ENCODE results near the gene ADAMTSL4. TPM values are rescaled to one million over a fixed set of nuclear protein-coding genes. Genes with fewer than 3 reads are reported as not detected.
A peak's percentile ranks its signal among the peaks of the same experiment; 100 is the strongest.

ADAMTSL4 gene
- total RNA-seq, 4 donors from 2014 or later = 5.6 to 30.0 (median 10.7) TPM

- Histone ChIP-seq H3K4me3 (peak overlapping the region; percentile 48 to 54 (median 52)), H3K36me3 (no peaks in the 10 kb centered on the region), H3K4me1 (peaks cover 94 to 97% of the 10 kb centered on the region in 2 donors), H3K27me3 (no peaks in the 10 kb centered on the region), H3K27ac (peak overlapping the region; percentile 100), H3K9me3 (no peaks in the 10 kb centered on the region)
- no peak for DNase-seq
- ATAC-seq = no peak
- intact Hi-C loops (cut with DNase I; ENCODE audit: low total_unique reads) (loop anchor here (10.0 kb wide), 1 partner anchor 308 kb away; the partner anchor contains the start of gene ARNT), in situ Hi-C loops (cut with MboI; ENCODE audit: low sequenced_read_pairs in 4 of 4) (loop anchor here in 2 of 4 donors (10.0 kb wide), 1 partner anchor 58 kb away; the partner anchor contains the start of gene ENSA (in 2 of the 2))
- peak in 1 of 2 donors; percentile 47 for TF ChIP-seq POLR2A (IDR thresholded peaks at IDR 0.05)
- TF ChIP-seq, protein P1, sequence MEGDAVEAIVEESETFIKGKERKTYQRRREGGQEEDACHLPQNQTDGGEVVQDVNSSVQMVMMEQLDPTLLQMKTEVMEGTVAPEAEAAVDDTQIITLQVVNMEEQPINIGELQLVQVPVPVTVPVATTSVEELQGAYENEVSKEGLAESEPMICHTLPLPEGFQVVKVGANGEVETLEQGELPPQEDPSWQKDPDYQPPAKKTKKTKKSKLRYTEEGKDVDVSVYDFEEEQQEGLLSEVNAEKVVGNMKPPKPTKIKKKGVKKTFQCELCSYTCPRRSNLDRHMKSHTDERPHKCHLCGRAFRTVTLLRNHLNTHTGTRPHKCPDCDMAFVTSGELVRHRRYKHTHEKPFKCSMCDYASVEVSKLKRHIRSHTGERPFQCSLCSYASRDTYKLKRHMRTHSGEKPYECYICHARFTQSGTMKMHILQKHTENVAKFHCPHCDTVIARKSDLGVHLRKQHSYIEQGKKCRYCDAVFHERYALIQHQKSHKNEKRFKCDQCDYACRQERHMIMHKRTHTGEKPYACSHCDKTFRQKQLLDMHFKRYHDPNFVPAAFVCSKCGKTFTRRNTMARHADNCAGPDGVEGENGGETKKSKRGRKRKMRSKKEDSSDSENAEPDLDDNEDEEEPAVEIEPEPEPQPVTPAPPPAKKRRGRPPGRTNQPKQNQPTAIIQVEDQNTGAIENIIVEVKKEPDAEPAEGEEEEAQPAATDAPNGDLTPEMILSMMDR (IDR thresholded peaks at IDR 0.05 in 4 of 5, conservative IDR thresholded peaks at IDR 0.05 in 1 of 5) = no peak
These were observed 17.6 kb downstream of the ADAMTSL4 start for GRCh38 chr1:150566589-150567340.

DNA sequence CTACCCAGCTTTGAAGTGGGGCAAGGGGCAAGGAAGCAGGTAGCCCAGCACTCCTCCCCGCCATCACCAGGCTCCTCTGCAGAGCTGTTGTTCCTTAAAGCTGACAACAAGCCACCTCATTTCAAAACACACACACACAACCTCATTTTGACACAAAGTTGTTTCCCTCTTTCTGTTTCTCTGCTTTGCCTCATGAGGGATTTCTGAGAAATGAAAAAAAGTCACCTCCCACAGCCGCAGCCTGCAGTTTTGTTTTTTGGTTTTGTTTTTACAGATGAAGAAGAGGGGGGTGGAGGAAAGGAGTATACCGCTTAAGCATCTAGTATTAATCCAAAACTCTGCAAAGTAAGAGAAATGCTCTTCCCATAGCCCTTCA, 18.1 kb downstream of the ADAMTSL4 start:
- peaks cover 97 to 99% of the 10 kb centered on the region in 2 donors for H3K4me1 ChIP-seq

DNA sequence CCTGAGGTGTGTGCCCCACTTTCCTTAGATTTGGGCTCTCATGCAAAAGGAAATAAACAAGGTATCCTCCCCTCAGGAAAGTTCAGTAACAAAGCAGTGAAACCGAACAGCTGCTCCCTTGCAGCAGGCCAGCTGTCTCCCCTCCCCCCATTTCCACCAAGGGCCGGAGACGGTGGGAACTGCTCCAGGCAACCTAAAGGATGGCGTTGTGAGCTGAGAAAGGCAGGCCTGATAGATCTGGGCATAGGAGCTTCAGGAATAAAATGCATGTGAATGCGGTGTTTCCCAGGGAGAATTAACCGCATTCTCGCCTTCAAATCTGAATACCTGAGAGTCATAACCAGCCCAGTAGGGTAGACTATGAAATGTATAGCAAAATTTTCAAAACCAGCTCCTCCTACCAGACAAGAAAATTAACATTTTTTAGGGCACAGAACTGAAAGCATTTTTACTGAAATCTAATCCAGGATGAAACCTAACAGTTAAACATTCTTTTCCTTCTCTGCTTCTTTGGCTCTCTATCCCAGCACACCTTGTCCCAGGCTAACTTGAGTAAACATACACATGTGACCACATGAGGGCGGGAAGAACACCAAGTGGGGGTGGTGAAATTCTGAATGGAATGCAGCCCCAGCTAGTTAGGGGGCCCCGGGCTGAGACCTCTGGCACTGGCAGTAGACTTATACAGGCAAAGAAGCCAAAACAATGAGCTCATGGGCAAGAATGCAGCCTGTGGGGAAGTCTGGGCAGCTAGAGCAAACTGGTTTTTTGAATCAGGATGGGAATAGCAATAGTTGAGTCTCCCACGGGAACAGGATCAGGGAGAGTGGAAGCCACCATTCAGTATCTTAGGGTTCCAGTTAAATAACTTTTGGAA, 18.7 kb downstream of the ADAMTSL4 start:
- DNase-seq (peak; percentile 89 to 95), ATAC-seq (peak; percentile 86 to 90)
- intact Hi-C loops (cut with DNase I; ENCODE audit: low total_unique reads) (loop anchor here (1.0 to 10.0 kb wide), 2 partner anchors 11 to 307 kb away; partner anchors contain the start of genes ARNT and MCL1), in situ Hi-C loops (cut with MboI; ENCODE audit: low sequenced_read_pairs in 4 of 4) (loop anchor here in 2 of 4 donors (10.0 kb wide), 1 partner anchor 57 kb away; the partner anchor contains the start of gene ENSA (in 2 of the 2))
- peak overlapping the region; percentile 48 to 54 (median 52) for H3K4me3 ChIP-seq
- peak overlapping the region; percentile 100 for H3K27ac ChIP-seq
- no peaks in the 10 kb centered on the region for H3K9me3 ChIP-seq
- peak; percentile 13 to 51 for TF ChIP-seq POLR2A (IDR thresholded peaks at IDR 0.05)
- TF ChIP-seq, protein P1 (IDR thresholded peaks at IDR 0.05 in 4 of 5, conservative IDR thresholded peaks at IDR 0.05 in 1 of 5) = no peak
- H3K36me3 ChIP-seq = peaks cover 0 to 6% of the 10 kb centered on the region in 2 donors
- H3K4me1 ChIP-seq = peaks cover 97 to 99% of the 10 kb centered on the region in 2 donors
- no peaks in the 10 kb centered on the region for H3K27me3 ChIP-seq

More for the DNA sequence above, 18.1 kb downstream of the ADAMTSL4 start:
- TF ChIP-seq POLR2A (IDR thresholded peaks at IDR 0.05) = no peak
- TF ChIP-seq, protein P1 (IDR thresholded peaks at IDR 0.05 in 4 of 5, conservative IDR thresholded peaks at IDR 0.05 in 1 of 5) = no peak
- intact Hi-C loops (cut with DNase I; ENCODE audit: low total_unique reads) = loop anchor here (10.0 kb wide), 1 partner anchor 307 kb away; the partner anchor contains the start of gene ARNT
- ATAC-seq = no peak
- peak overlapping the region; percentile 100 for H3K27ac ChIP-seq
- in situ Hi-C loops (cut with MboI; ENCODE audit: low sequenced_read_pairs in 4 of 4) = loop anchor here in 2 of 4 donors (10.0 kb wide), 1 partner anchor 57 kb away; the partner anchor contains the start of gene ENSA (in 2 of the 2)
- H3K27me3 ChIP-seq = no peaks in the 10 kb centered on the region
- DNase-seq = no peak
- H3K4me3 ChIP-seq = peak overlapping the region; percentile 48 to 54 (median 52)
- peaks cover 0 to under 1% of the 10 kb centered on the region in 2 donors for H3K36me3 ChIP-seq
- no peaks in the 10 kb centered on the region for H3K9me3 ChIP-seq

DNA sequence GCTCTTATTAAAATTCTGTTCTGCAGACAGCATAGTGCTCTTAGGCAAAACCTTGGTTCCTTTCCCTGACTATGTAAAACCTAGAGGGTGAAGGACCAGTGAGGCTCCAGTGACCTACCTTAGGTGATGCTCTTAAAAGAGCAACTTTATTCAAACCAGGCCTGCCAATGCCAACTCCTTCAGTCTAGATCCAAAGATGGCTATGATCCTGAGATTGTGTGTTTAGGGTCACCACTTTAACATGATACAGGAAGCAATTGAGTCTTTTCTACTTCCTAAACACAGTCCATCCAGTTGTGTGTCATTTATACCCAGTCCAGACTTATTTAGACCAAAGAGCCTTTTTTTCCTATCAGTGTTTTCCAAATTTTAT, 19.4 kb downstream of the ADAMTSL4 start:
- intact Hi-C loops (cut with DNase I; ENCODE audit: low total_unique reads) (loop anchor here (1.0 to 10.0 kb wide), 2 partner anchors 11 to 306 kb away; partner anchors contain the start of genes ARNT and MCL1), in situ Hi-C loops (cut with MboI; ENCODE audit: low sequenced_read_pairs in 4 of 4) (loop anchor here in 2 of 4 donors (10.0 kb wide), 1 partner anchor 56 kb away; the partner anchor contains the start of gene ENSA (in 2 of the 2))
- ATAC-seq (peak in 1 of 2 donors; percentile 28), DNase-seq (no peak)
- peak overlapping the region; percentile 48 to 54 (median 52) for H3K4me3 ChIP-seq
- peak overlapping the region; percentile 100 for H3K27ac ChIP-seq
- TF ChIP-seq, protein P1 (IDR thresholded peaks at IDR 0.05 in 4 of 5, conservative IDR thresholded peaks at IDR 0.05 in 1 of 5) = no peak
- peak in 1 of 2 donors; percentile 15 for TF ChIP-seq POLR2A (IDR thresholded peaks at IDR 0.05)
- H3K27me3 ChIP-seq = no peaks in the 10 kb centered on the region
- H3K4me1 ChIP-seq = peaks cover 97 to 99% of the 10 kb centered on the region in 2 donors
- H3K9me3 ChIP-seq = no peaks in the 10 kb centered on the region
- H3K36me3 ChIP-seq = peaks cover 0 to 13% of the 10 kb centered on the region in 2 donors

Data from gastrocnemius medialis (tissue), 4 donors.